ENCODE data around the gene TRABD2B. TPM values are rescaled to one million over a fixed set of nuclear protein-coding genes. Genes with fewer than 3 reads are reported as not detected.
"Not testable (repeated sequence)": the region's sequence is repeated elsewhere in the genome, so short reads cannot be mapped to it uniquely, and the experiment has no call there.

TRABD2B gene
- total RNA-seq, 1 experiment from 2014 or later = not detected

DNA sequence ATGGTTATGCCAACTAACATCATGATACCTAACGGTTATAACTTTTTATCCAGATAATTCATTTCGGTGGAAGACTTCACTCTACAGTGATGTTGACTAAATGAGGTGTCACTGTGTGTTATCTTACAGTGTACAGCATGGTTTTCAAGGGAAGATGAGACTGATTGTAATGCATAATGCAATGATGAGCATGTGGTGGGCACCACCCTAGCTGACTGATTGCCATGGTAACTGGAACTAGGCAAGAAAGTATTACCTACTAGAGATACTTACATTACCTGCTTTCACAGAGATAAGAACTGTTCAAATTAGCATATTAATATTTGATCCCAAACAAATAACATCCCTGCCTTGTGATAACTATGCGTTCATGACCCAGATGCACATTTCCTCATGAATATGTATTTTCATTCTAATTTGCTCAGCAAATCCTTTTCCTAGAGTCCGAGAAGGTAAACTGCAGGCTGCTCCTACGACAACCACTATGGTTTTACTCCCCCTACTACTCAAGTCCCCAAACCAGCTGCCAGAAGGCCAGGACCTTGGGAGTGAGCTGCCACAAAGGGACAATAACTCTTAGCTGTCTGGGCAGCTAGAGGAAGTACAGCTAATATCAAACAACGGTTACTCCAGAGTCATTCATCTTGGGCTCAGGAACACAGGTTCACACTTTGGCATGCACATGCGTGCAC, 29.2 kb downstream of the TRABD2B start:
- DNase-seq (ENCODE audit: low read depth) = no peak

DNA sequence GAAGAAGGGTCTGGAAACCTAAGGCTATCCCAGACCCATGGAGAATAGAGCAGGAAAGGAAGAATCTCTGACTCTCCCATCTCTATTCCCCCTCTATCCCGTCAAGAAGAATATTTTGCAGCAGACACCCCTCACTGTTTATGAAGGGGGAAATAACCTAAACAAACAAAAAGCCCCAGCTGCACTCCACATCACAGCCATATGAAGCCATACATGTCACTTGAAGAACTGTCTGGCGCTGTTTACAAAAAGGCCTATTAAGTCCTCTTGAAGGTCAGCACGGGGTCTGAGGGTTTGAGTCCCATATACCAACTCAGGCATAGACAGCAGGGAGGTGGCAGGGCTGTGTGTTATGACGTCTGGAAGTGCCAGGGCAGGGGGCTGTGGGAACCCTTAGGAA, 31.4 kb downstream of the TRABD2B start:
- DNase-seq (ENCODE audit: low read depth) = no peak

DNA sequence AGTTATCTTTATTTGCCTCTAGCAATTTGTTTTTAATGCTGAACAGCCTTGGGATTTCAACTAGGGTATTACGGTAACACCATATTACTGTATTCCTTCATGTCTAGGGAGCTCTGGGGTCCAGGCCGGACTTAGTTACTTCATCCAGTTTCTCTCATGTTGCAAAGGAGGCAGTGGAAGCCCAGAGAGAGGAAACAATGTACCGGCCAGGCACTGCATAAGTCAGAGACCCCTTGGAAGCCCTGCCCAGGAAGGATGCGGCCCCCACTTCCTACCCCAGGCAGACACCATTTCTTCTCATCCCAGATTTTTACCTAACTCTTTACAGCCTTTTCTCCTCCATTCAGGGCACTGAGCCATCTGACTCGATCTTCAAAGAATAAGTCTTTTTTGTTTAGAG, 32.5 kb downstream of the TRABD2B start:
- DNase-seq (ENCODE audit: low read depth) = no peak

DNA sequence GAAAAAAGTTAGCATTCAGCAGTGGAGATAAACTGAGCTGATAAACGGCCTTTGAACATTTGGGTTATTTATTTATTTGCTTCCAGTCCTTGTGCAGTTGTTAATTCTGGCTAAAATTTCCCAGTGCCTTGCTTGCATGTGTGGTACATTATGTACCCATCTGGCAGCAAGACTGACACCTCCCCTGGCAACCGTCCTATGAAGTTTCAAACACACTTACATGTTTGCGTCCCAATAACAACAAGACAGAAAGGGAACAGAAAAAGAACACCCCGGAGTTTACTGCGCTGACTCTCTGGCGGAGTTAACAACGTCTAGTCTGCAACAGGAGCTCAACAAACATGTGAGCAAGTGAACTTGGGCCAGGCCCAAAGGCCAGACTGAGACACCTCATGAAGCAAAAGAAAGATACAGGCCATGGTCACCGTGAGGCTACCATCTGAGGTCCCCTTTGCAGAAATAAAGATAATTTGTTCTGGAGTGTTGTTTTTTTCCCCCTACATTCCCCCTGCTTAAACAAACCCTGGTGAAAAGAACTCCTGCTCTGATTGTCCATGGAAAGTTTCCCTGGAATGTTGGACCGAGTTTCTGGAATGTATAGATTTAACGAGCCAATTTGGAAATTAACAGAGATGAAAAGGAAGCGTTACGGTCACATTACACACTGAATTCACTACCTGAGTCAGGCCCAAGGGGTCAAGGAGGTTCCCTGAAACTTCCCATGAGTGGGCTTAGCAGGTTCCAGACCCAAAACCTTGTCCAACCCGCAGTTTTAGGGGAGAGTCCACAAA, 33.4 kb downstream of the TRABD2B start:
- DNase-seq (ENCODE audit: low read depth) = no peak

DNA sequence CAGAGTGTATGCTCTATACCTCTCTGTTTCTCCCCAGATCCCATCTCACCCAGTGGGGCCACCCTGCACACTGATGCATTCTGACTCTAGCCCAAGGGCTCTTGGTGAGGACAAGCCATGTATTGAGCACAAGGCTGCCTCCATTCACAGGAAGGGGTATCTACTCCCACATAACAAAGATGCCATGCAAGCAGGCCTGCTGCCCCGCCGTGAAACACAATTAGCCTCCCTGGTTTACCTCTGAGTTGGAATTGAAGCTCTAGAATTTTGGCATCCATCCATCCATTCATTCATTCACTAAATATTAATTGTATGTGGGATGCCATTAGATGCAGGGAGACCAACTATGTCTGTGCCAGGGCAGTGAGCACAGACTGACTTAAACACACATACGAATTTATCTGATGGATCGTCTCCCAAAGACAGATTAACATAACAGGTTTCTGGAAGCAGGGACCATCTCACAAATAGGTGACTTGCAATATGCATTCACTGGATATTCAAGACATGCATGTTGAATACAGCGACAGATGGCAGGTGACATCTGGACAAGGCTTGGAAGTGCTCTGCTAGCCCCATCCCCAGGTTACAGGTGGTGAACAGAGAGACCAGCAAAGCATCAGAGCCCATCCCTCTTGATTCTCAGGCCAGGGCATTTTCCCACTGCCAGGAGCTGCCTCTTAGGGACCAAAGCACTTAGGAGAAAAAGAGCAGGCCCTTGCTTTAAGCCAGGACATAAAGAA, 34.3 kb downstream of the TRABD2B start:
- no peak for DNase-seq (ENCODE audit: low read depth)

DNA sequence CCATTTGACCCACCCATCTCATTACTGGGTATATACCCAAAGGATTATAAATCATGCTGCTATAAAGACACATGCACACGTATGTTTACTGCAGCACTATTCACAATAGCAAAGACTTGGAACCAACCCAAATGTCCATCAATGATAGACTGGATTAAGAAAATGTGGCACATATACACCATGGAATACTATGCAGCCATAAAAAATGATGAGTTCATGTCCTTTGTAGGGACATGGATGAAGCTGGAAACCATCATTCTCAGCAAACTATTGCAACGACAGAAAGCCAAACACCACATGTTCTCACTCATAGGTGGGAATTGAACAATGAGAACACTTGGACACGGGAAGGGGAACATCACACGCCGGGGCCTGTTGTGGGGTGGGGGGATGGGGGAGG, 35.4 kb downstream of the TRABD2B start:
- not testable (repeated sequence) for DNase-seq (ENCODE audit: low read depth)

DNA sequence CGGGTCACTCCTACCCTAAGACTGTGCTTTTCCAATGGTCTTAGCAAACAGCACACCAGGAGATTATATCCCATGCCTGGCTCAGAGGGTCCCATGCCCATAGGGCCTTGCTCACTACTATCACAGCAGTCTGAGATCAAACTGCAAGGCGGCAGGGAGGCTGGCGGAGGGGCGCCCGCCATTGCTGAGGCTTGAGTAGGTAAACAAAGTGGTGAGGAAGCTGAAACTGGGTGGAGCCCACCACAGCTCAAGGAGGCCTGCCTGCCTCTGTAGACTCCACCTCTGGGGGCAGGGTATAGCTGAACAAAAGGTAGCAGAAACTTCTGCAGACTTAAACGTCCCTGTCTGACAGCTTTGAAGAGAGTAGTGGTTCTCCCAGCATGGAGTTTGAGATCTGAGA, 40.7 kb downstream of the TRABD2B start:
- DNase-seq (ENCODE audit: low read depth) = not testable (repeated sequence)

DNA sequence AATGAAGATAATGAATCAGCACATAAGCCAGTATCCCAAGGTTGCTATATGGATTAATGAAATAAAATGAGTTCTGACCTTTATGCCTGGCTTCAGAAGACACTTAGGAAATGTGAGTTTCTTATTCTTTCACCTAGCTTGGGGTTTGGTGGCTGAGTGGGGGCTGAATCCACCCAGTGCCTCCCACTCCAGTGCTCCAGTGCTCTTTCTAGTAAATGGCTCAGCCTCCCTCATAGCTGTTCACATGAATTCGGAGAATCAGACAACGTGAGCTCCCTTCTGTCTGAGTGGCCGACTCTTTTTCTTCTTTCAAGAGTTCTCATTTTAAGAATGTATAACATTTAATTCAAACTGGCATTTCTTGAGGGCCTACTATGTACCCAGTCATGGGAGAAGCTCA, 43.5 kb downstream of the TRABD2B start:
- no peak for DNase-seq (ENCODE audit: low read depth)

DNA sequence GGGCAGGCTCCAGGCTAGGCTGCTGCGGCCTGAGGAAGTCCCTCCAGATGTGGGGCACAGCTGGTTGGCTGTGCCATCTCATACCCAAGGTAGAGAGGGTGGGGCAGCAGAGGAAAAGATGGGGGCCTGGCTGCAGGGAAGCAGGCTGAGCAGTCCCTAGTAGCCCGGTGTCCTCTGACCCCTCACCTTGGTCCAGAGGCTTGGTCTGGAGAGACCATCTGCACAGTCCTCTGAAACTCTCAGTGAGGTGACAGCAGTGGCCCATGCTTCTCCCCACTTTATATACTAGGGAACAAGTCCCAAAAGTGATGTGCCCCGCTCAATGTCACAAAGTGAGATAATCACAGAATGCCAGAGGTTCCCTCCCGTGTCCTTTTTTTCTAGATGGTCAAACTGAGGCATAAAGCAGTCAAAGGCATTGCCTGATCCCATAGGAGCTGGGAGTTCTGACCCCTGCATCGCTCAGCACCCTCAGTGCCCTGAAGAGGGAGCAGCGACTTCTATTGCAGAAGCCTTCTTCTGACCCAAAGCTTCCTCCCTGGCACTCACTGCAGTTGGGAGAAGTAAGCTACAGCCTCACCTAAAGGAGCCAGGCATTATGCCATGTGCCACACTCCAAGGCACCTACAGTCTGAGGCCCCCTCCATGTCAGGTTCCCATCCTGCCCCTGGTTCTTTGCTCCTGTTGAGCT, 45.5 kb downstream of the TRABD2B start:
- DNase-seq (ENCODE audit: low read depth) = no peak

DNA sequence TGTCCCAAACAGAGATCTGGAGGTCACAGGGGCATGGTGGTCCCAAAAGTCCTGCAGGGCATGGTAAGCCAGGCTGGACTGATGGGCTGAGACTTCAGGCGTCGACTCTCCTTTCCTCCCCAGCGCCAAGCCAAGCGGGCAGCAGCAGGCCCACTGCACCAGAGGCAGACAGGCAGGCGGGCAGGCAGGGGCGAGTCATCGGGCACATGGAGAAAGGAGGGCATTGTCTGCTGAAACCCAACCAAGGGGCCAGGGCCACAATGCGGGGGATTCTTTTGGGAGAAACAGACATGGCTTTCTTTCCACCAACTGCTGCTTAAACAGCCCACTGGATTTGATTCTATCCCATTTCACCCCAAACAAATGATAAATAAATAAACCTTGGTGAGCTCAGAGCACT, 46.2 kb downstream of the TRABD2B start:
- no peak for DNase-seq (ENCODE audit: low read depth)

DNA sequence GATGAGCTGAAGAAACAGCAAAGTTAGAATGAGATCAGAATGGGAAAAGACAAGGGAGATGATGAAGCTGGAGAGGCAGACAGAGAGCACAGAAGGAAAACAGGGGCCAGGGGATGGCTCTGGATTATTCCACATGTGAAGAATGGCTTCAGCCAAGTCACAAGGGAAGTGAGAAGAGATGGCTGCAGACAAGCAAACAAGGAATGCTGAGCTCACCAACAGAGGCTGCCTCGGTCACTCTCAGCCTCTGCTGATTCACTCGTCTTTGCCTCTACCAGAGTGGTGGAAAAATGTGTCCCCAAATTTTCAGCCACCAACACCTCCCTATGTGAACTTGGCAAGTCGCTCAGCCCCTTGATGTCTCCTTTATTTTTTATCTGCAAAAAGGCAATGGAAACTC, 46.7 kb downstream of the TRABD2B start:
- no peak for DNase-seq (ENCODE audit: low read depth)

DNA sequence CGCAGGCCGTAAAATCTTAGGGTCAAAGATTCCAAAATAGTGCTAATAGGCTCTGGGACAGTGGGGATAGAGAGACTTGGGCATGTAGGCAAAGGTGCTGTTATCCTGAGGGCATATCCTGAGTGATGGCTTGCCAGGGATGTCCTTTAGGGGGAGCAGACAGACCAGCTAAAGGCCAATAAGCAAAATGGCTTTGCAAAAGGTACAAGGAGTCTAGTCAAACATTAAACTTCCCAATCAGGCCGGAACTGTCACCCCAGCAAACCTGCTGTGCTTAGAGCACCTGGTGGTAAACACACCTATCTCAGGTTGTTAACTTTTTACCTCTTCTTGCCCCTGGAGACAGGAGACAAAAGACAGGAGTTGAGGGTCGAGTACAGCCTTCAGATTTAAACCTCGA, 49.1 kb downstream of the TRABD2B start:
- DNase-seq (ENCODE audit: low read depth) = no peak

DNA sequence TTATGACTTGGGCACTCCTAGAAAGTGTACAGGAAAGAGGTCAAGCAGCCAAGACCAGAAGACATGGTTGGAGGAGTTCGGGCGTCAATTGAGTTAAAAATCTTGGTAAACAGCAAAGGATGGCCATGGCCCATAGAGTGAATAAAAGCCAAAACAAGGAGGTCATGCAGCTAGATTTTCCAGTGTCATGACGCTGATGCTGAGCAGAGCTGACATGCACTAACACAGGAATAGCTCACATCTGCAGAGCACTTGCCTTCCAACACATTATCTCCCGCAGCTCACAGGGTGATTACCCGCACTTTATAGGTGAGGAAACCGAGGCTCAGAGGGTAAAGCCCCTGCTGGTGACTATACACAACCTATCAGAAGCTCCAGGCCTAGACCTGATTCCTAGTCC, 49.7 kb downstream of the TRABD2B start:
- DNase-seq (ENCODE audit: low read depth) = no peak

DNA sequence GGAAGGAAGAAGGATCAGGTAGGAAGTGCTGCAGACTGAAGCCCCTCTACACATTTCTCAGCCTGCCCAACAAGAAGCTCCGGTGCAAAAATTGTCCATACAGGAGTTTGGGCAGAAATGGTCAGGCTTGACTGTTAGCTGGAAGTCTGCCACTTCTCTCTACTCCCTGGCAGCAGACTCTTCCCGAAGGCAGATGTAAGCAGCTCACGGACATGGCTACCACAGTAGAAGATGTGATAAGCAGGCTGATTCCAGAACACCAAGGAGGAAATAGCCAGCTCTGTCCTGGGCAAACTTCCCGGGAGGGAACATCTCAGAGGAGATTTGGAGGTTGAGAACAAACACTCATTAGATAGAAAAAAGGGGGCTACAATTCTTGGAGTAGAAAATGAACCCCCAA, 52.6 kb downstream of the TRABD2B start:
- DNase-seq (ENCODE audit: low read depth) = no peak

DNA sequence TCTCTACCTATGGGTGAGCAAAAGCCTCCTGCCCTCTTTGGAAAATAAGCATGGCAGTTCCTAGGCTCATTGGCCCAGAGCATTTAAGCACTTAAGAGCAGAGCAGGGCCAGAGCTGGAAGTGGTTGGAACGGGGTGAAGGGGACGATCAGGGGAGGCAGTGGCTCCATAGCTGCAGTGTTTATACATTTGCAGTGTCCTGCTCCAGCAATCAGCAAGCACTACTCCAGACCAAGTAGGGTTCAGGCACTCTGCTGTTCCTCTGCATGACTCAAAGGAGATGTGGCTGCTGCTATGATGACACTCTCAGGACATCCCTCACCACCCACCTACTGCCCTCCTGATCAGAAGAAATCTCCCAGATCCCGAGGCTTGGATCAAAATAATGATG, 55.0 kb downstream of the TRABD2B start:
- DNase-seq (ENCODE audit: low read depth) = no peak

DNA sequence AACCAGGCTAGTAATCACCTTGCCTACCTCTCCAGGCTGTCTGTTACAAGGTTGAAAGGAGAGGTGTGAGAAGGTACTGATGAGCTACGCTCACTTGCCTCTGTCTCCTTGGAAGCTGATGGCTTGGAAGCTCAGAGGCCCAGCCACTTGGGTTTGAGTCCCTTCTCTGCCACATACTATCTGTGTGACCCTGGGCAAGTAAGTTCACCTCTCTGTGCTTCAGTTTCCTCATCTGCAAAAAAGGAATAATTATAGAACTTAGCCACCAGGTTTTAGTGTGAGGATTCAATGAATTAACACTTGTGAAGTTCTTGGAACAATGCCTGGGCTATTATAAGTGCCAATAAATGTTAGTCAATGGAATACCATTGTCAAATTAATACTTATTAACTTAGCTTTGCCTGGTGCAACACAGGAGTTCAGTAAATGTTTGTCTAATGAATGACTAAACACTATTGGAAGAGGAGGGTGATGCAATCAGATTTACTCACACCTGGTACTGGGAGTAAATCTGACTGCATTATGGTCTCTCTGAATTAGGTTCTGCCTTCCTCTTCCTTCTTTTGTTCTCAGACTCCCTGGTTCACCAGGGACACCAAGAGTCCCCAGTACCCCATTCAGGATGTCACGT, 55.5 kb downstream of the TRABD2B start:
- DNase-seq (ENCODE audit: low read depth) = no peak

DNA sequence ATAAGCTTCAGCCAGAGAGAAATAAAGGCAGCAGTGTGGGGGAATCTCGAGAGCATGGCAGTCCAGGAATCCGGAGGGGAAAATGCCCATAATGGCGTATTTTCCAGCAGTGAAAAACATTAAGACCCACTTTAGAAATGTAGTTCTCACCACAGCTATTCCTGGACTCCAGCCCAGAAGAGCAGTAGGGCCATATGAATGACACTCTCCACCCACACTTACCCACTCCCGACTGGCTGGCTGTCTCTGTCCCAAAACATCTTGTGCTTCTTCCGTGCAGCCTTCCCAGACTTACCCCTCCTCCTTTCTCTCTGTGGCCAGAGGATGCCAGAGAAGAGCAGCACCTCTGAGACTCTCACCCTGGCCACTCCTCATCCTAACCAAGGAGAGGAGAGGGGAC, 56.4 kb downstream of the TRABD2B start:
- DNase-seq (ENCODE audit: low read depth) = peak; percentile 43

DNA sequence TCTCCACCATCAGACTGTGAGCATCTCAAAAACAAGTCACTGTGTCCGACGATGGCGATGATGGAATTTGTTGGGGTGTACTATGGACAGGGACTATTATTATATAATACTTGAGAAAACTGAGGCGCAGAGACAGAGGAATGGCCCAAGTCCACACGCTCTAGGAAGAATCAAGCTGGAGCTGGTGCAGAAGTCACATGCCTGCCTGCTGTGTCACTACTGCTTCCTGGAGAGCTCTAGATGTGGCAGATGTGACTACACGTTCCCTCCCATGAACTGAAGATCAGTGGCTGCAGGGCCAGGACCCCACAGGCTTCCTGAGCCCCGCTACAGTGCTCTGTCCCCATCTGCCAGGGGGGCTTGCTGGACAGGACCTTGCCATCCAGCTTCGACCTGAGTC, 56.9 kb downstream of the TRABD2B start:
- no peak for DNase-seq (ENCODE audit: low read depth)

DNA sequence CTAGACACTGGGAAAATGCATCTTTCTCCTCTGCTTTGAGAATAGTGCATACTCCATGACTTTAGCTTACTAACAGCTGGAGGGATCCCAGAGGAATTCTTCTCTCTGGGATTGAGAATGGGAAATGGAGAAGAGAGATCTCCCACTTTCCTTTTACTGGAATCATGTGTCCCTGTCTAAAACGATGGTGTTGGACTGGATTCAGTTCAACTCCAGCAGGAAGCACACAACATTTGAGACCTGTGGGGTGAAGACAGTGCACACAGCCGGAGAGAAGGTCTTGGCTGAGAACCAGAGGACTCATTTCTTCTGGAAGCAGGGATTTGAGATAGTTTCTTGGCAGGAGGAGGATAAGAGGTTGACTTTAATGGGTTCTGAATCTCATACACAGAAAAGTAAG, 58.7 kb downstream of the TRABD2B start:
- DNase-seq (ENCODE audit: low read depth) = no peak

DNA sequence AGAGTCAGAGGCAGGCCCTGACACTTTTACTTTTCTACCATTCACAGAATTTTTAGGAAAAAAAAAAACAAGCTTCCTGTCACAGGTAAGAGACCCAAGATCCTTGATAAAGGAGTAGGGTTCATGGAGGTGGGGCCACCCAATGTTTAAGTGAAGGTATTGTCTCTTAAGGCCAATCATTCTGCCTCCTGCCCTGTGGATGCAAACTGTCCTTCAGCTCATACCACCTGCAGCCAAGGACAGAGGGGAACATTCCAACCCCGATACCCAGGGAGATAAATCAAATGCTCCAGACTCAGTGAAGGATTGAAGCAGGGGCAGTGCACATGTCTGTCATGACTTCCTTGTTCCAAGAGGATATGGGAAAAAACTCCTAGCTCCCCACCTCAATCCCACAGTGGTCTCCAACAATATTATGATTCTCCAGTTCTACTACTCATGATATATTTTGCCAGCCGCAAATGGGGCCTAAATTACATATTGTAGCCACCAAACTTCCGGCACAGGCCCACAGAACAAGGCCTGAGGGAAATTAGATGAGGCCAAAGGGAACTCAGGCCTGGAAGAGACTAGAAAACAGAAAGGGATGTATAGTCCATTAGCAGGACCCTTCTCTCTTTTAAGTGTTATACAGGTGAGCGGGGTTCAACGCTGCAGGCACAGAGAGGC, 59.5 kb downstream of the TRABD2B start:
- no peak for DNase-seq (ENCODE audit: low read depth)

DNA sequence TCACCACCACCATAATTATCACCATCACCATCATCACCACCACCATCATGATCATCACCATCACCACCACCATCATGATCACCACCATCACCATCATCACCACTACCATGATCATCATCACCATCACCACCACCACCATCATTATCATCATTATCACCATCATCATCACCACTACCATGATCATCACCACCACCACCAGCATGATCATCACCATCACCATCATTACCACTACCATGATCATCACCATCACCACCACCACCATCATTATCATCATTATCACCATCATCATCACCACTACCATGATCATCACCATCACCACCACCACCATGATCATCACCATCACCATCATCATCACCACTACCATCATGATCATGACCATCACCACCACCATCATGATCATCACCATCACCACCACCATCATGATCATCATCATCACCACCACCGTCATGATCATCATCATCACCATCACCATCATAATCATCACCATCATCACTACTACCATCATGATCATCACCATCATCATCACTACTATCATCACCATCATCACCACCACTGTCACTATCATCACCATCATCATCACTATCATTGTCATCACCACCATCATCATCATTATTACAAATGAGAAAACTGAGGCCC, 60.2 kb downstream of the TRABD2B start:
- DNase-seq (ENCODE audit: low read depth) = no peak
